Gastroesophageal sphincter (tissue), 4 donors: Measurements from ENCODE around the gene NEO1. TPM values are rescaled to one million over a fixed set of nuclear protein-coding genes. Genes with fewer than 3 reads are reported as not detected.
"Not testable (repeated sequence)": the region's sequence is repeated elsewhere in the genome, so short reads cannot be mapped to it uniquely, and the experiment has no call there.

ENCODE experiments used
- ATAC-seq: fragments of 150-250 bp; one replicate; pipeline ENCODE4 v1.9.1; 2016; ENCODE audit warnings: mild to moderate bottlenecking, moderate library complexity
- H3K27ac ChIP-seq, 4 donors: fragments of 200-600 bp; sonication (generic) in 3 of 4; 1 replicate in 3 of 4; 2 replicates in 1 of 4; pipeline ENCODE4 v1.5.1; 2016 to 2019
- H3K27me3 ChIP-seq: fragments of 200-600 bp; sonication (generic); one replicate; pipeline ENCODE4 v1.5.1; 2019
- H3K36me3 ChIP-seq, 2 donors: fragments of 200-600 bp; sonication (generic); one replicate each; pipeline ENCODE4 v1.5.1; 2019; ENCODE audit warnings: control low read depth in 1 of 2
- H3K4me1 ChIP-seq, 3 donors: fragments of 200-600 bp; sonication (generic); 1 replicate in 2 of 3; 2 replicates in 1 of 3; pipeline ENCODE4 v1.5.1; 2016 to 2019; ENCODE audit warnings: control low read depth in 2 of 3
- H3K4me3 ChIP-seq, 2 donors: fragments of 200-600 bp; sonication (generic); one replicate each; pipeline ENCODE4 v1.5.1; 2019; ENCODE audit warnings: mild to moderate bottlenecking in 1 of 2, moderate library complexity in 1 of 2
- H3K9me3 ChIP-seq, 3 donors: fragments of 200-600 bp; sonication (generic); one replicate each; pipeline ENCODE4 v1.5.1; 2017 to 2019; ENCODE audit warnings: control low read depth in 2 of 3
- EP300 ChIP-seq: sonication (generic); formaldehyde crosslinking; IDR thresholded peaks from one replicate; pipeline ENCODE4 v1.6.1; 2017; ENCODE audit warnings: antibody characterized with exemption, mild to moderate bottlenecking
- POLR2A ChIP-seq, 2 donors: fragments of 450-650 bp; IDR thresholded peaks; one replicate each; pipeline ENCODE4 v1.6.1; 2017; ENCODE audit warnings: antibody characterized with exemption in 2 of 2, mild to moderate bottlenecking in 2 of 2, moderate library complexity in 1 of 2
- POLR2AphosphoS5 ChIP-seq: sonication (generic); formaldehyde crosslinking; IDR thresholded peaks from one replicate; pipeline ENCODE4 v1.6.1; 2017; ENCODE audit warnings: antibody characterized with exemption
- WGBS, 2 donors: methylation state at CpG; one replicate each; pipeline ENCODE4 v1.1.5; 2018; ENCODE audit warnings: low coverage in 1 of 2; 5-methylcytosine and 5-hydroxymethylcytosine counted together
- total RNA-seq, 4 donors: library from RNA; depleted of rRNA; stranded (reverse); fragments of >200 nt; gene quantifications; one replicate each; pipeline ENCODE4 v1.1.0, GENCODE V29; 2016
- TF ChIP-seq, protein P1 (sequence below), 4 experiments: fragments of 200-600 bp in 2 of 4; fragments of 450-650 bp in 2 of 4; sonication (generic) in 1 of 4; IDR thresholded peaks; one replicate each; pipeline ENCODE4 v1.5.1; 2017 to 2019; ENCODE audit warnings: antibody characterized with exemption in 4 of 4, mild to moderate bottlenecking in 2 of 4, moderate library complexity in 2 of 4

NEO1 gene
- total RNA-seq, 4 donors from 2014 or later, result 28.3 to 61.7 (median 36.1) TPM

DNA sequence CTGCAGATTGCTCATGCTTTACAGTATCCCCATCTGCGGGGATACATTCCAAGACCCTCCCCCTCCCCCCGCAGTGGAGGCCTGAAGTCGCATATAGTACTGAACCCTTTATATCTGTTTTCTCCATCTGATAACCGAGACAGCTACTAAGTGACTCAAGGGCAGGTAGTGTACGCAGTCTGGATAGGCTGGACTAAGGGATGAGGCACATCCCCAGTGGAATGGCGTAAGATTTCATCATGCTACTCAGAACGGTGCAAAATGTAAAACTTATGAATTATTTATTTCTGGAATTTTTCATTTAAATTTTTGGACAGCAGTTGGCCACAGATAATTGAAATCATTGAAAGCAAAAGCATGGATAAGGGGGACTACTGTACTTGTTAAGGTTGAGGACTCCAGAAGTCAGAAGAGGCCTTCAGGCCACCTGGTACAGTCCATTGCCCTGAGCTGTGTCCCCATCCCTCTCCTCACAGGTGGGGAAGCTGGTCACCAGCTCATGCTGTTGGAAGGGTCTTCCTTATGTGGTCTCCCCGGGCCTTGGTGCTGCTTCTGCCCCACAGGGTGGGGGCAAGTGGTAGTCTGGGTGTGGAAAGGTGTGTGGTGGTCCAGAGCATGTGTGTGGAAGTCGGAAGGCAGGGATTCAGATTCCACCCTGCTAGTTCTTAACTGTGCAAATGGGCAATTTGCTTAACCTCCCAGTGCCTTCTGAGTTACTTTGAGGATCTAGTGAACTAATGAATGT is 244.5 kb downstream of the NEO1 start:
- WGBS, 2 donors, result 73 to 89% methylated on average over 6 to 8 of the region's 9 CpGs
- no peak for TF ChIP-seq EP300
- TF ChIP-seq POLR2A (IDR thresholded peaks at IDR 0.05), result no peak
- TF ChIP-seq, protein P1, sequence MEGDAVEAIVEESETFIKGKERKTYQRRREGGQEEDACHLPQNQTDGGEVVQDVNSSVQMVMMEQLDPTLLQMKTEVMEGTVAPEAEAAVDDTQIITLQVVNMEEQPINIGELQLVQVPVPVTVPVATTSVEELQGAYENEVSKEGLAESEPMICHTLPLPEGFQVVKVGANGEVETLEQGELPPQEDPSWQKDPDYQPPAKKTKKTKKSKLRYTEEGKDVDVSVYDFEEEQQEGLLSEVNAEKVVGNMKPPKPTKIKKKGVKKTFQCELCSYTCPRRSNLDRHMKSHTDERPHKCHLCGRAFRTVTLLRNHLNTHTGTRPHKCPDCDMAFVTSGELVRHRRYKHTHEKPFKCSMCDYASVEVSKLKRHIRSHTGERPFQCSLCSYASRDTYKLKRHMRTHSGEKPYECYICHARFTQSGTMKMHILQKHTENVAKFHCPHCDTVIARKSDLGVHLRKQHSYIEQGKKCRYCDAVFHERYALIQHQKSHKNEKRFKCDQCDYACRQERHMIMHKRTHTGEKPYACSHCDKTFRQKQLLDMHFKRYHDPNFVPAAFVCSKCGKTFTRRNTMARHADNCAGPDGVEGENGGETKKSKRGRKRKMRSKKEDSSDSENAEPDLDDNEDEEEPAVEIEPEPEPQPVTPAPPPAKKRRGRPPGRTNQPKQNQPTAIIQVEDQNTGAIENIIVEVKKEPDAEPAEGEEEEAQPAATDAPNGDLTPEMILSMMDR (IDR thresholded peaks at IDR 0.05), result no peak
- no peak for TF ChIP-seq POLR2AphosphoS5
- Histone ChIP-seq H3K27me3 (no peaks in the 10 kb centered on the region), H3K9me3 (no peaks in the 10 kb centered on the region), H3K4me1 (no peaks in the 10 kb centered on the region), H3K27ac (no peak overlapping the region), H3K36me3 (peaks cover 0 to 94% of the 10 kb centered on the region in 2 donors), H3K4me3 (no peak overlapping the region)
- ATAC-seq, result no peak

DNA sequence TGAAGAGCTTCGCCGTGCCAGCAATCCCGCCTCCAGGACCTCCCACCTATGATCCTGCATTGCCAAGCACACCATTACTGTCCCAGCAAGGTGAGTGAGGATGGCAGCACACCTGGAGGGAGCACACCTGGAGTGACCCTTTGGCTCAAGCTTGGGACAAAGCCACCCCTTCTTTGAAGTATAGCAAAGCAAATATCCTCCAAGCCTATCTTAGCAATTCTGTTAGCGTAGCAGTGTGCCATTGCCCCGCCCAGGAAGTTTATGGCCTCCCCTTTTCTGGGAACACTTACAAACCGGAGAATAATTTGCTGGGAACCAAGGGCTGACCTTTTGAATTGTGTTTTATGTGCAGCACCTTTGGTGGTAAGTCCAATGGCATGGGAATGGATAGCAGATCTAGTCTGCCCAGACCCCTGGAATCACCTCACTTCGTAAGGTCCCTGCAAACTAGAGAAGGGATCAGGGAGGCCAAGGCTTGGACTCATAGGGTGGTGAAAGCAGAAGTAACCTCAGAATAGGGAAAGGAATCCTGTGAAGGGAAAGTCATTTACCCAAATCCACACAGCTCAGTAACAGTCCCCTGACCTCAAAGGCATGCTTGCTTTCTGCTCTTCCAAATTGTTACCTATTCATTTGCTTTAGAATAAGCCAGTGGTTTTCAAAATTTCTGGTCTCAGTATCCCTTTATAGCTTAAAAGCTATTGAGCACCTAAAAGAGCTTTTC is 246.4 kb downstream of the NEO1 start:
- Histone ChIP-seq H3K27ac (no peak overlapping the region), H3K27me3 (no peaks in the 10 kb centered on the region), H3K4me3 (no peak overlapping the region), H3K4me1 (no peaks in the 10 kb centered on the region), H3K36me3 (peaks cover 0 to 99% of the 10 kb centered on the region in 2 donors), H3K9me3 (no peaks in the 10 kb centered on the region)
- ATAC-seq, result no peak
- 77 to 91% methylated on average over 3 to 5 of the region's 7 CpGs for WGBS, 2 donors
- TF ChIP-seq EP300 (no peak), POLR2A (IDR thresholded peaks at IDR 0.05) (no peak), POLR2AphosphoS5 (no peak)
- TF ChIP-seq, protein P1 (IDR thresholded peaks at IDR 0.05), result no peak

- not testable (repeated sequence) for H3K27me3 ChIP-seq, H3K4me3 ChIP-seq, H3K27ac ChIP-seq, ATAC-seq, H3K9me3 ChIP-seq, H3K4me1 ChIP-seq
- 88% methylated on average over 9 of the region's 11 CpGs; no CpG with 5 or more reads in 1 of the 2 donors for WGBS, 2 donors
- H3K36me3 ChIP-seq, result peaks cover 0 to 98% of the 10 kb centered on the region in 2 donors
These were observed 248.0 kb downstream of the NEO1 start for GRCh38 chr15:73300286-73300685.

DNA sequence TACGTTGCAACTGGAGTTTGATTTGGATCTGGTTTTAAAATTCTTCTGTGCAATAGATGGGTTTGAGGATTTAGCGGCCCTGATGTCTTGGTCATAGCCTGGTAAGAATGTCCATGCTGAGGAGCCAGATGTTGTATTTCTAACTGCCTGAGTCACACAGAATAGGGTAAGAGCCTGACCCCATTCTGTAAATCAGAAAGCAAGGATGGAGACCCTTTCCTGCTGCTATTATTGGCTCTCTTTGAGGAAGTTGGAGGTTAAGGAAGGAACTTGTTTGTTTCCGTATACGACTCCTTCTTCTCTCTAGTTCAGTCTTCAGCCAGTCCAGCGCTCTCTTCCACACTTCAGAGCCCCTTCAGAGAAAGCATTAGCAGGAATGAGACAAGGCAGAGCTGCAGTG is 251.4 kb downstream of the NEO1 start:
- ATAC-seq, result no peak
- 64 to 80% methylated on average over 5 of the region's 5 CpGs for WGBS, 2 donors

More for the DNA sequence above, 251.4 kb downstream of the NEO1 start:
- TF ChIP-seq EP300, result no peak
- TF ChIP-seq, protein P1 (IDR thresholded peaks at IDR 0.05), result no peak
- TF ChIP-seq POLR2AphosphoS5, result no peak
- no peak for TF ChIP-seq POLR2A (IDR thresholded peaks at IDR 0.05)
- no peak overlapping the region for H3K4me3 ChIP-seq
- no peak overlapping the region for H3K27ac ChIP-seq
- H3K27me3 ChIP-seq, result no peaks in the 10 kb centered on the region
- peaks cover 0 to 64% of the 10 kb centered on the region in 2 donors for H3K36me3 ChIP-seq
- H3K4me1 ChIP-seq, result no peaks in the 10 kb centered on the region
- no peaks in the 10 kb centered on the region for H3K9me3 ChIP-seq
